Cerebellar cortex (tissue), 1 donor: ENCODE data around the gene LDLRAP1.
A peak's percentile ranks its signal among the peaks of the same experiment; 100 is the strongest.

Experiments used
- DNase-seq: peaks from one replicate; pipeline ENCODE4 v3.0.0-alpha.2; 2015; ENCODE audit warnings: low spot score

The LDLRAP1 gene

GRCh38 chr1:25562928-25563283 lies 19.5 kb downstream of the LDLRAP1 start:
- no peak for DNase-seq

GRCh38 chr1:25563330-25564215 lies 20.2 kb downstream of the LDLRAP1 start:
- DNase-seq: no peak

- no peak for DNase-seq
These were observed 21.6 kb downstream of the LDLRAP1 start for GRCh38 chr1:25564777-25565574.

GRCh38 chr1:25565626-25566025 lies 22.2 kb downstream of the LDLRAP1 start:
- no peak for DNase-seq

- DNase-seq: no peak
These were observed 22.8 kb downstream of the LDLRAP1 start for GRCh38 chr1:25566176-25566729.

GRCh38 chr1:25566730-25567341 lies 23.4 kb downstream of the LDLRAP1 start:
- DNase-seq: peak; percentile 94

GRCh38 chr1:25567710-25568089 lies 24.3 kb downstream of the LDLRAP1 start:
- DNase-seq: no peak

GRCh38 chr1:25568090-25568833 lies 24.9 kb downstream of the LDLRAP1 start:
- peak; percentile 97 for DNase-seq

GRCh38 chr1:25568834-25569596 lies 25.6 kb downstream of the LDLRAP1 start:
- DNase-seq: no peak

- DNase-seq: no peak
These were observed 26.4 kb downstream of the LDLRAP1 start for GRCh38 chr1:25569597-25570396.

GRCh38 chr1:25570798-25571521 lies 27.6 kb downstream of the LDLRAP1 start:
- DNase-seq: no peak

- DNase-seq: no peak
These were observed 28.1 kb downstream of the LDLRAP1 start for GRCh38 chr1:25571522-25571970.

GRCh38 chr1:25572107-25572506 lies 28.7 kb downstream of the LDLRAP1 start:
- no peak for DNase-seq

GRCh38 chr1:25572708-25573590 lies 29.5 kb downstream of the LDLRAP1 start:
- DNase-seq: peak; percentile 79

- peak; percentile 93 for DNase-seq
These were observed 30.2 kb downstream of the LDLRAP1 start for GRCh38 chr1:25573591-25573930.

GRCh38 chr1:25573961-25574360 lies 30.6 kb downstream of the LDLRAP1 start:
- no peak for DNase-seq

GRCh38 chr1:25575191-25575590 lies 31.8 kb downstream of the LDLRAP1 start:
- DNase-seq: no peak

- no peak for DNase-seq
These were observed 33.2 kb downstream of the LDLRAP1 start for GRCh38 chr1:25576459-25577133.
